AG09309 (cell line): ENCODE results near the gene FKBP1B.

Experiments
- DNase-seq: peaks from one replicate; pipeline ENCODE4 v3.0.0-alpha.2; 2010; ENCODE audit warnings: low read depth
- H3K4me3 ChIP-seq: 2 replicates; pipeline ENCODE4 v1.5.1; 2011; ENCODE audit warnings: mild to moderate bottlenecking, low read depth, low read length, moderate library complexity; ENCODE audit not compliant: control insufficient read depth
- TF ChIP-seq, protein P1 (sequence below): IDR thresholded peaks from 2 replicates; pipeline ENCODE4 v1.5.1; 2011; ENCODE audit warnings: mild to moderate bottlenecking, low read depth, low read length, inconsistent platforms; ENCODE audit not compliant: insufficient read depth, control insufficient read depth; ENCODE audit errors: missing control alignments

The FKBP1B gene

GRCh38 chr2:24065341-24065740, 15.8 kb downstream of the FKBP1B start:
- H3K4me3 ChIP-seq, result no peak overlapping the region
- TF ChIP-seq, protein P1, sequence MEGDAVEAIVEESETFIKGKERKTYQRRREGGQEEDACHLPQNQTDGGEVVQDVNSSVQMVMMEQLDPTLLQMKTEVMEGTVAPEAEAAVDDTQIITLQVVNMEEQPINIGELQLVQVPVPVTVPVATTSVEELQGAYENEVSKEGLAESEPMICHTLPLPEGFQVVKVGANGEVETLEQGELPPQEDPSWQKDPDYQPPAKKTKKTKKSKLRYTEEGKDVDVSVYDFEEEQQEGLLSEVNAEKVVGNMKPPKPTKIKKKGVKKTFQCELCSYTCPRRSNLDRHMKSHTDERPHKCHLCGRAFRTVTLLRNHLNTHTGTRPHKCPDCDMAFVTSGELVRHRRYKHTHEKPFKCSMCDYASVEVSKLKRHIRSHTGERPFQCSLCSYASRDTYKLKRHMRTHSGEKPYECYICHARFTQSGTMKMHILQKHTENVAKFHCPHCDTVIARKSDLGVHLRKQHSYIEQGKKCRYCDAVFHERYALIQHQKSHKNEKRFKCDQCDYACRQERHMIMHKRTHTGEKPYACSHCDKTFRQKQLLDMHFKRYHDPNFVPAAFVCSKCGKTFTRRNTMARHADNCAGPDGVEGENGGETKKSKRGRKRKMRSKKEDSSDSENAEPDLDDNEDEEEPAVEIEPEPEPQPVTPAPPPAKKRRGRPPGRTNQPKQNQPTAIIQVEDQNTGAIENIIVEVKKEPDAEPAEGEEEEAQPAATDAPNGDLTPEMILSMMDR, result no peak
- DNase-seq, result no peak

- no peak for DNase-seq
- no peak overlapping the region for H3K4me3 ChIP-seq
- TF ChIP-seq, protein P1, result no peak
Observed at GRCh38 chr2:24072259-24072658, 22.7 kb downstream of the FKBP1B start.

DNA sequence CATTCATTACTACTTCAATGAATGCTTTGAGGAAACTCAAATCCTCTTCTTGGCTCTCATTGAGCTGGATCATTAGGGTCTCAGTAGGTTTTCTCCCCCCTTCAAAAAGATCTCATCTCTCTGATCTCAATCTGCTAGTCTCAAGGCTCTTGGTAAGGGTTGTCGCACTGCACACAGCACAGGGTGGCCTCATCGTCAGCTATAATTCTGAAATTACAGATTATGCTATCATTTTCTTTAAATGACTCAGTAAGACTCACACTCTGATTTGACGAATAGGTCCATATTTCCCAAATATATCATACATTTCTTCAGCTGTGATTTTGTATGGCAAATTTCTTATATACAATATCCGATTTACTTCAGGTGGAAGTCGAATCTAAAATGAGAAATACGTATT, 24.3 kb downstream of the FKBP1B start:
- DNase-seq, result no peak
- H3K4me3 ChIP-seq, result no peak overlapping the region
- TF ChIP-seq, protein P1, result no peak

- TF ChIP-seq, protein P1, result no peak
- DNase-seq, result no peak
Observed at GRCh38 chr2:24075259-24075658, 25.7 kb downstream of the FKBP1B start.

GRCh38 chr2:24075915-24076848, 26.6 kb downstream of the FKBP1B start, which contains the start of gene SF3B6:
TSS of gene SF3B6 (minus strand) at chr2:24076326. CDS start at chr2:24076229, 97 bp downstream.
- TF ChIP-seq, protein P1, result peak; percentile 6
- DNase-seq, result peak; percentile 93
- H3K4me3 ChIP-seq, result peak within 1 kb of the TSS; percentile 65

More at GRCh38 chr2:24075259-24075658, 25.7 kb downstream of the FKBP1B start:
- peak overlapping the region; percentile 65 for H3K4me3 ChIP-seq

GRCh38 chr2:24076849-24077534, 27.5 kb downstream of the FKBP1B start:
- H3K4me3 ChIP-seq, result peak overlapping the region; percentile 65
- TF ChIP-seq, protein P1, result no peak
- no peak for DNase-seq
